Measurements from ENCODE around the gene ZNF691. TPM values are rescaled to one million over a fixed set of nuclear protein-coding genes. Genes with fewer than 3 reads are reported as not detected.

ZNF691 gene
- total RNA-seq, 1 experiment from 2014 or later = 16.6 TPM

GRCh38 chr1:42887366-42887765 is 41.0 kb downstream of the ZNF691 start (continued):
- TF ChIP-seq FOXP4 (CRISPR knock-in tag; IDR thresholded peaks at IDR 0.05) = no peak
- no peak for TF ChIP-seq TP53 (CRISPR knock-in tag; IDR thresholded peaks at IDR 0.05)
- no peak for TF ChIP-seq FOXK1 (CRISPR knock-in tag; IDR thresholded peaks at IDR 0.05)
- TF ChIP-seq, protein P1, sequence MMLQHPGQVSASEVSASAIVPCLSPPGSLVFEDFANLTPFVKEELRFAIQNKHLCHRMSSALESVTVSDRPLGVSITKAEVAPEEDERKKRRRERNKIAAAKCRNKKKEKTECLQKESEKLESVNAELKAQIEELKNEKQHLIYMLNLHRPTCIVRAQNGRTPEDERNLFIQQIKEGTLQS (CRISPR knock-in tag; conservative IDR thresholded peaks at IDR 0.05) = no peak
- TF ChIP-seq, protein P2, sequence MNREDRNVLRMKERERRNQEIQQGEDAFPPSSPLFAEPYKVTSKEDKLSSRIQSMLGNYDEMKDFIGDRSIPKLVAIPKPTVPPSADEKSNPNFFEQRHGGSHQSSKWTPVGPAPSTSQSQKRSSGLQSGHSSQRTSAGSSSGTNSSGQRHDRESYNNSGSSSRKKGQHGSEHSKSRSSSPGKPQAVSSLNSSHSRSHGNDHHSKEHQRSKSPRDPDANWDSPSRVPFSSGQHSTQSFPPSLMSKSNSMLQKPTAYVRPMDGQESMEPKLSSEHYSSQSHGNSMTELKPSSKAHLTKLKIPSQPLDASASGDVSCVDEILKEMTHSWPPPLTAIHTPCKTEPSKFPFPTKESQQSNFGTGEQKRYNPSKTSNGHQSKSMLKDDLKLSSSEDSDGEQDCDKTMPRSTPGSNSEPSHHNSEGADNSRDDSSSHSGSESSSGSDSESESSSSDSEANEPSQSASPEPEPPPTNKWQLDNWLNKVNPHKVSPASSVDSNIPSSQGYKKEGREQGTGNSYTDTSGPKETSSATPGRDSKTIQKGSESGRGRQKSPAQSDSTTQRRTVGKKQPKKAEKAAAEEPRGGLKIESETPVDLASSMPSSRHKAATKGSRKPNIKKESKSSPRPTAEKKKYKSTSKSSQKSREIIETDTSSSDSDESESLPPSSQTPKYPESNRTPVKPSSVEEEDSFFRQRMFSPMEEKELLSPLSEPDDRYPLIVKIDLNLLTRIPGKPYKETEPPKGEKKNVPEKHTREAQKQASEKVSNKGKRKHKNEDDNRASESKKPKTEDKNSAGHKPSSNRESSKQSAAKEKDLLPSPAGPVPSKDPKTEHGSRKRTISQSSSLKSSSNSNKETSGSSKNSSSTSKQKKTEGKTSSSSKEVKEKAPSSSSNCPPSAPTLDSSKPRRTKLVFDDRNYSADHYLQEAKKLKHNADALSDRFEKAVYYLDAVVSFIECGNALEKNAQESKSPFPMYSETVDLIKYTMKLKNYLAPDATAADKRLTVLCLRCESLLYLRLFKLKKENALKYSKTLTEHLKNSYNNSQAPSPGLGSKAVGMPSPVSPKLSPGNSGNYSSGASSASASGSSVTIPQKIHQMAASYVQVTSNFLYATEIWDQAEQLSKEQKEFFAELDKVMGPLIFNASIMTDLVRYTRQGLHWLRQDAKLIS (CRISPR knock-in tag; IDR thresholded peaks at IDR 0.05; ENCODE audit: borderline replicate concordance) = no peak
- TF ChIP-seq JAZF1 (CRISPR knock-in tag; IDR thresholded peaks at IDR 0.05) = no peak
- no peak for TF ChIP-seq OVOL2 (CRISPR knock-in tag; IDR thresholded peaks at IDR 0.05; ENCODE audit: borderline replicate concordance)
- TF ChIP-seq, protein P3, sequence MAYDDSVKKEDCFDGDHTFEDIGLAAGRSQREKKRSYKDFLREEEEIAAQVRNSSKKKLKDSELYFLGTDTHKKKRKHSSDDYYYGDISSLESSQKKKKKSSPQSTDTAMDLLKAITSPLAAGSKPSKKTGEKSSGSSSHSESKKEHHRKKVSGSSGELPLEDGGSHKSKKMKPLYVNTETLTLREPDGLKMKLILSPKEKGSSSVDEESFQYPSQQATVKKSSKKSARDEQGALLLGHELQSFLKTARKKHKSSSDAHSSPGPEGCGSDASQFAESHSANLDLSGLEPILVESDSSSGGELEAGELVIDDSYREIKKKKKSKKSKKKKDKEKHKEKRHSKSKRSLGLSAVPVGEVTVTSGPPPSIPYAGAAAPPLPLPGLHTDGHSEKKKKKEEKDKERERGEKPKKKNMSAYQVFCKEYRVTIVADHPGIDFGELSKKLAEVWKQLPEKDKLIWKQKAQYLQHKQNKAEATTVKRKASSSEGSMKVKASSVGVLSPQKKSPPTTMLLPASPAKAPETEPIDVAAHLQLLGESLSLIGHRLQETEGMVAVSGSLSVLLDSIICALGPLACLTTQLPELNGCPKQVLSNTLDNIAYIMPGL (CRISPR knock-in tag; IDR thresholded peaks at IDR 0.05) = no peak
- TF ChIP-seq CBFB (CRISPR knock-in tag; IDR thresholded peaks at IDR 0.05; ENCODE audit: low read depth) = no peak

DNA sequence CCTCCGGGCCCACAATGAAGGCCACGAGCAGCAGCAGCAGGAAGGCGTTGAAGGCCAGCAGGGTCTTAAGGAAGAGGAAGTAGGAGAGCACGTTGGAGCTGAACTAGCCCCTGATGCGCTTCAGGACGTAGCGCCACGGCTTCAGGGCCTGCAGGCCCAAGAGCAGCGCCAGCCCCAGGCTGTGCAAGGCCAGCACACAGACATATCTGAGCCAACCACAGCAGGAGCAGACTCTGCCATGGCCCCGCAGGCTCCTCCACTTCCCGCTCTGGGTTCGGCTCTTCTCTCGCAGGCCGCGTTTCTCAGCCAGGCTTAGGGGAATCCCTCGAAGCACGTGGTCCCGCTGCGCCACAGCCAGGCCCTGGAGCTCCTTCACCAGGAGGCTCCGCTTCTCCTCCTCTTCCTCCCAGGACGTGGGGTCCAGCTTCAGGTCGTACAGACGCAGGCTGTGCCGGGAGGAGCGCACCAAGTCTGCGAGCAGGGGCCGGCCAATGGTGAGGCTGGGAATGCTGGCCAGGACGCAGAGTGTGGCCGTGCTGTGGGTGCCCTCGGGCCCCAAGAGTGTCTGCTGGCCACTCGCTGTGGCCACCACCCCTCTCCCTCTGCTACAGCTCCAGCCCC is 41.7 kb downstream of the ZNF691 start:
- Mint-ChIP-seq H3K9me3 (no peaks in the 10 kb centered on the region), H3K4me3 (no peak overlapping the region), H3K4me1 (no peaks in the 10 kb centered on the region), H3K36me3 (no peaks in the 10 kb centered on the region), H3K27ac (no peak overlapping the region), H3K27me3 (ENCODE audit: low read depth) (peaks cover 7% of the 10 kb centered on the region; the same call in 1 of the 2 replicates)
- no peak for DNase-seq (ENCODE audit: low spot score)
- TF ChIP-seq FOXJ3 (CRISPR knock-in tag; IDR thresholded peaks at IDR 0.05; ENCODE audit: borderline replicate concordance) (no peak), FOXP1 (CRISPR knock-in tag; IDR thresholded peaks at IDR 0.05; ENCODE audit: borderline replicate concordance) (0 out of 2 replicates have a peak, but pooled peaks have one; percentile 44), MXD4 (CRISPR knock-in tag; IDR thresholded peaks at IDR 0.05; ENCODE audit: borderline replicate concordance) (no peak), SOX15 (CRISPR knock-in tag; IDR thresholded peaks at IDR 0.05) (no peak), SP1 (CRISPR knock-in tag; conservative IDR thresholded peaks at IDR 0.05) (no peak)
- TF ChIP-seq, protein P4, sequence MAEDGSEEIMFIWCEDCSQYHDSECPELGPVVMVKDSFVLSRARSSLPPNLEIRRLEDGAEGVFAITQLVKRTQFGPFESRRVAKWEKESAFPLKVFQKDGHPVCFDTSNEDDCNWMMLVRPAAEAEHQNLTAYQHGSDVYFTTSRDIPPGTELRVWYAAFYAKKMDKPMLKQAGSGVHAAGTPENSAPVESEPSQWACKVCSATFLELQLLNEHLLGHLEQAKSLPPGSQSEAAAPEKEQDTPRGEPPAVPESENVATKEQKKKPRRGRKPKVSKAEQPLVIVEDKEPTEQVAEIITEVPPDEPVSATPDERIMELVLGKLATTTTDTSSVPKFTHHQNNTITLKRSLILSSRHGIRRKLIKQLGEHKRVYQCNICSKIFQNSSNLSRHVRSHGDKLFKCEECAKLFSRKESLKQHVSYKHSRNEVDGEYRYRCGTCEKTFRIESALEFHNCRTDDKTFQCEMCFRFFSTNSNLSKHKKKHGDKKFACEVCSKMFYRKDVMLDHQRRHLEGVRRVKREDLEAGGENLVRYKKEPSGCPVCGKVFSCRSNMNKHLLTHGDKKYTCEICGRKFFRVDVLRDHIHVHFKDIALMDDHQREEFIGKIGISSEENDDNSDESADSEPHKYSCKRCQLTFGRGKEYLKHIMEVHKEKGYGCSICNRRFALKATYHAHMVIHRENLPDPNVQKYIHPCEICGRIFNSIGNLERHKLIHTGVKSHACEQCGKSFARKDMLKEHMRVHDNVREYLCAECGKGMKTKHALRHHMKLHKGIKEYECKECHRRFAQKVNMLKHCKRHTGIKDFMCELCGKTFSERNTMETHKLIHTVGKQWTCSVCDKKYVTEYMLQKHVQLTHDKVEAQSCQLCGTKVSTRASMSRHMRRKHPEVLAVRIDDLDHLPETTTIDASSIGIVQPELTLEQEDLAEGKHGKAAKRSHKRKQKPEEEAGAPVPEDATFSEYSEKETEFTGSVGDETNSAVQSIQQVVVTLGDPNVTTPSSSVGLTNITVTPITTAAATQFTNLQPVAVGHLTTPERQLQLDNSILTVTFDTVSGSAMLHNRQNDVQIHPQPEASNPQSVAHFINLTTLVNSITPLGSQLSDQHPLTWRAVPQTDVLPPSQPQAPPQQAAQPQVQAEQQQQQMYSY (CRISPR knock-in tag; IDR thresholded peaks at IDR 0.05) = 0 out of 2 replicates have a peak, but pooled peaks have one; percentile 9
- ChIA-PET POLR2A (no interaction called here), CTCF (interaction anchor here (0.6 to 1.4 kb wide), 4 partner anchors 25 to 845 kb away, joined by 3 to 4 read pairs (median 3); no protein-coding TSS in a partner anchor)
- peak; percentile 58 for ATAC-seq
